Small intestine (tissue), 7 donors: ENCODE results near the gene COX6A1. TPM values are rescaled to one million over a fixed set of nuclear protein-coding genes. Genes with fewer than 3 reads are reported as not detected.

Source experiments
- DNase-seq, 2 donors: peaks; one replicate each; pipeline versions ENCODE4 v3.0.0 to v3.0.0-alpha.2; 2013
- FAIRE-seq: peaks from 2 replicates; lab custom pipeline; 2012; peaks lifted over from hg19 to GRCh38; lab: Jason Lieb, UNC
- H3K27ac ChIP-seq, 3 donors: one replicate each; pipeline ENCODE4 v1.5.1; 2013; ENCODE audit warnings: low read length in 2 of 3, mild to moderate bottlenecking in 2 of 3, control low read depth in 1 of 3, inconsistent platforms in 1 of 3, low read depth in 1 of 3, moderate library complexity in 1 of 3
- H3K27me3 ChIP-seq, 3 donors: one replicate each; pipeline ENCODE4 v1.6.1; 2013; ENCODE audit warnings: low read length in 3 of 3, inconsistent platforms in 1 of 3; ENCODE audit not compliant: control insufficient read depth in 3 of 3, insufficient read depth in 3 of 3
- H3K36me3 ChIP-seq, 3 donors: one replicate each; pipeline ENCODE4 v1.6.1; 2013; ENCODE audit warnings: low read length in 3 of 3, inconsistent platforms in 1 of 3, low read depth in 1 of 3, mild to moderate bottlenecking in 1 of 3, moderate library complexity in 1 of 3; ENCODE audit not compliant: control insufficient read depth in 3 of 3, insufficient read depth in 2 of 3
- H3K4me1 ChIP-seq, 3 donors: one replicate each; pipeline ENCODE4 v1.6.1; 2013; ENCODE audit warnings: low read length in 2 of 3, inconsistent platforms in 1 of 3, low read depth in 1 of 3, mild to moderate bottlenecking in 1 of 3, moderate library complexity in 1 of 3; ENCODE audit not compliant: control insufficient read depth in 3 of 3, insufficient read depth in 2 of 3
- H3K4me3 ChIP-seq, 3 donors: one replicate each; pipeline ENCODE4 v1.5.1; 2013; ENCODE audit warnings: low read length in 3 of 3, control low read depth in 1 of 3, inconsistent platforms in 1 of 3, low read depth in 1 of 3, mild to moderate bottlenecking in 1 of 3, moderate library complexity in 1 of 3
- H3K9me3 ChIP-seq, 2 donors: one replicate each; pipeline ENCODE4 v1.6.1; 2013; ENCODE audit warnings: low read depth in 1 of 2, low read length in 1 of 2; ENCODE audit not compliant: control insufficient read depth in 2 of 2, insufficient read depth in 1 of 2
- WGBS, 3 donors: extraction: QIAGEN DNeasy Blood & Tissue Kit; methylation state at CpG; one replicate each; pipeline ENCODE4 v1.1.7; 2013; 5-methylcytosine and 5-hydroxymethylcytosine counted together
- polyA plus RNA-seq, 4 donors: library from polyadenylated mRNA; stranded (reverse) in 3 of 4; unstranded in 1 of 4; fragments of 200-250 nt in 3 of 4; fragments of 120-200 nt in 1 of 4; gene quantifications; one replicate each; pipeline versions ENCODE4 v1.2.1 to v1.2.3, GENCODE V29; 2013
- donor health status: healthy with polysubstance abuse.
- donor health status: control.
- donor health status: control.
- donor health status: Bipolar disorder and iron deficiency.
- donor health status: healthy.

Gene COX6A1
- polyA plus RNA-seq, 4 donors = 389 to 1,784 (median 1,396) TPM

DNA sequence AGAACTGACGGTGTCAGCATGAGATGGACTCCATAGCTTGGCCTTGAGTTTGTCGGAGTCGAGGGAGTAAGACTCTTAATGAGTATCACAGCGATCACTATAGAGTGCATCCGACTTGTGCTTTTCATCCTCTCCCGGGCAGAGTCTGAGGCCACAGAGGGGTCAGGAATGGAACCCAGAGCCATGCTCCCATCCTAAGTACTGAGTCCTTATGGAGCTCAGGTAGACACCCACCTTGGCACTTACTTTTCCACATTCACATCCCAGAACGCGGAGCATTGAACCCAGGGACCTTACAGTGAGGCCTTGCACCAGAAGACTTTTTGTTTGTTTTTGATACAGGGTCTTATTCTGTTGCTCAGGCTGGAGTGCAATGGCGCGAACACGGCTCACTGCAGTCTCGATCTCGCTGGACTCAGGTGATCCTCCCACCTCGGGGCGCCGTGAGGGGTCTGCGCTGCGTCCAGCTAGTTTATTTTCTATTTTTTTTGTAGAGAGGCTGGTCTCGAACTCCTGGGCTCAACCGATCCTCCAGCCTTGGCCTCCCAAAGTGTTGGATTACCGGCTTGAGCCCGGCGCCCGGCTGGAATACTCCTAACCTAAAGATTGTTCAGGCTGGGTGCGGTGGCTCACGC, 32.4 kb downstream of the COX6A1 start:
- DNase-seq (no peak), FAIRE-seq (no peak)

DNA sequence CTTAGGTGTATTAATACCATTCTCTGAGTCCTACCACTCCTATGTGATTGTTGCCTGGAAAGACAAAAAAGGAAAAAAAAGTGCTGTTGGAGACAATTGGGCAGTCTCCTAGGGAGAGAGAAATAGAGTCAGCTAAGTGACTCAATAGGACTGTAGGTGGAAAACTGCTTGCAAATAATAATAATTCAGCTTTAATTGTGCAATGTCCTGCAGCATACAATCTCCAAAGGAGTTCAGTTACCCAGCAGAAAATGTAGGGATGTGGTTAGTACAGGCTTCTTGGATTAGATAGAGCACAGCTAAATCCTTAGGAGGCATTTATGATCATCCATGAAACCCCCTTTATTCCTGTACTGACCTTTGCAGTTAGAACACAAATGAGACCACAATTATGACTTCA, 34.6 kb downstream of the COX6A1 start:
- FAIRE-seq (no peak), DNase-seq (no peak)
- Histone ChIP-seq H3K27ac (no peak overlapping the region), H3K4me1 (peaks cover 0 to 10% (median 2%) of the 10 kb centered on the region in 3 donors), H3K27me3 (no peaks in the 10 kb centered on the region), H3K9me3 (no peaks in the 10 kb centered on the region), H3K4me3 (no peak overlapping the region), H3K36me3 (peaks cover 0 to 3% (median 0%) of the 10 kb centered on the region in 3 donors)

More for the DNA sequence above, 32.4 kb downstream of the COX6A1 start:
- H3K4me1 ChIP-seq = peaks cover 0 to 10% (median 2%) of the 10 kb centered on the region in 3 donors
- no peaks in the 10 kb centered on the region for H3K27me3 ChIP-seq
- peak overlapping the region; percentile 30 to 88 (median 57) for H3K27ac ChIP-seq
- WGBS, 3 donors = 69 to 76% (median 72%) methylated on average over 26 of the region's 26 CpGs
- peak overlapping the region; percentile 51 to 88 (median 82) for H3K4me3 ChIP-seq
- no peaks in the 10 kb centered on the region for H3K9me3 ChIP-seq
- peaks cover under 1 to 18% (median 4%) of the 10 kb centered on the region in 3 donors for H3K36me3 ChIP-seq

DNA sequence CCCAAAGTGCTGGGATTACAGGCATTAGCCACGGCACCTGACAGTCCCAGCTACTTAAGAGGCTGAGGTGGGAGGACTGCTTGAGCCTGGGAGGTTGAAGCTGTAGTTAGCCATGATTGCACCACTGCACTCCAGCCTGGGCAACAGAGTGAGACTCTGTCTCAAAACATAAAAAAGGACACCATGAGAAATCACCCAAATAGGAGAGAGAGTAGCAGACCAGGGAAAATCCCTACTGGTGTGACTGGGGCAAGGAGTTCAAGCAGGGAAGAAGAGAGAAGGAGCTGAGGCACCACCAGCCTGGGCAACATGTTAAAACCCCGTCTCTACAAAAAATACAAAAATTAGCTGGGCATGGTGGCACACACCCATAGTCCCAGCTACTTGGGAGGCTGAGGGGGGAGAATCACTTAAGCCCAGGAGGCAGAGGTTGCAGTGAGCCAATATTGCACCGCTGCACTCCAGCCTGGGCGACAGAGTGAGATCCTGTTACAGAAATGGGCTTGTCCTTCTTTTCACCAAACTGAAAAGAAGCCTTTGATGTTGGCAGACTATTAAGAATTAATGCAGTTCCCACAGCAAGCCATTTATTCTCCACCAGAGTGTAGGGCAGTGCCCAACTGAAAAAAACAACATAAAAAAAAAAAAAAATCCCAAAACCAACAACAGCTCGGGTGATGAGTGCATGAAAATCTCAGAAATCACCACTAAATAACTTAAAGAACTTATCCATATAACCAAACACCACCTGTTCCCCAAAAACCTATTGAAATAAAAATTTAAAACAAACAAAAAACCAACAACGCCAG, 36.1 kb downstream of the COX6A1 start:
- peaks cover 0 to 5% (median 2%) of the 10 kb centered on the region in 3 donors for H3K4me1 ChIP-seq
- 75 to 84% (median 78%) methylated on average over 6 of the region's 6 CpGs for whole genome bisulfite sequencing, 3 donors
- H3K4me3 ChIP-seq = no peak overlapping the region
- no peaks in the 10 kb centered on the region for H3K9me3 ChIP-seq
- FAIRE-seq = no peak
- H3K36me3 ChIP-seq = no peaks in the 10 kb centered on the region
- H3K27ac ChIP-seq = no peak overlapping the region
- no peak for DNase-seq
- no peaks in the 10 kb centered on the region for H3K27me3 ChIP-seq

DNA sequence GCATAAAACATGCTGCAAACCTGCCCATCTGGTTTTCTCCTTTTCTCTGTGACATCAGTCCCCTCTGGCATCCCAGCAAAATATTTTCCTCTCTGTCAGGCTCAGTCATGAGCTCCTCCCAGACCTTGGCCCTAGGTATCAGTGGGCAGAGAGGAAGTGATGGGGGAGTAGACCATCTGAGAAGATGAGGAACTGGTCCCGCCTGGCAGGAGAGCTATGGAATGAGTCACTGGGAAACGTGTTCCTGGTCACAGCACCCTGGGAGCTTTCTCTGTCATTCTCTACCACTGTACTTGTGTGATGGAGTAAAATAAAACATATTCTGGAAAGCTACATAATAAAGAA, 36.7 kb downstream of the COX6A1 start:
- Histone ChIP-seq H3K27ac (no peak overlapping the region), H3K9me3 (no peaks in the 10 kb centered on the region), H3K4me3 (no peak overlapping the region), H3K4me1 (peaks cover 0 to 5% (median 2%) of the 10 kb centered on the region in 3 donors), H3K27me3 (no peaks in the 10 kb centered on the region), H3K36me3 (no peaks in the 10 kb centered on the region)
- DNase-seq (peak in 1 of 2 donors; percentile 23), FAIRE-seq (no peak)
- WGBS, 3 donors = 9 to 35% (median 29%) methylated on average over 2 of the region's 2 CpGs

DNA sequence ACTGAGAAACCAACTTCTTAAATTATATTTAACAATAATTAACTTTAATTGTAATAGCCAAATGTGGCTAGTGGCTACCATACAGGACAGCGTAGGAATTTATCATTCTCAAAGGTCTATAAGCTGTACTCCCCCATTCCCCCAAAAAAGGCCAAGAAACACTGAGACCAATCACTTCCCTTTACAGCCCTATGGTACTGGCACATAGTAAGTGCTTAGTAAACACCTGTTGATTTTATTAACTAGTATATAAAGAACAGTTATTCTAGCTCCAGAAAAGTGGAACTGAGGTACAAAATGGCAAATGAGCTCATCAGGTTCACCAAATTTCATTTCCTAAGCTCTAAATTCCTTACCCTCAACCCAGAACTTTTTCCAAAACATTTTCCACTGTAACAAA, 37.7 kb downstream of the COX6A1 start:
- Histone ChIP-seq H3K4me3 (no peak overlapping the region), H3K9me3 (no peaks in the 10 kb centered on the region), H3K36me3 (no peaks in the 10 kb centered on the region), H3K27ac (no peak overlapping the region), H3K27me3 (no peaks in the 10 kb centered on the region), H3K4me1 (no peaks in the 10 kb centered on the region)
- DNase-seq (no peak), FAIRE-seq (no peak)
- WGBS, 3 donors = 97 to 100% (median 98%) methylated on average over 1 of the region's 1 CpG

DNA sequence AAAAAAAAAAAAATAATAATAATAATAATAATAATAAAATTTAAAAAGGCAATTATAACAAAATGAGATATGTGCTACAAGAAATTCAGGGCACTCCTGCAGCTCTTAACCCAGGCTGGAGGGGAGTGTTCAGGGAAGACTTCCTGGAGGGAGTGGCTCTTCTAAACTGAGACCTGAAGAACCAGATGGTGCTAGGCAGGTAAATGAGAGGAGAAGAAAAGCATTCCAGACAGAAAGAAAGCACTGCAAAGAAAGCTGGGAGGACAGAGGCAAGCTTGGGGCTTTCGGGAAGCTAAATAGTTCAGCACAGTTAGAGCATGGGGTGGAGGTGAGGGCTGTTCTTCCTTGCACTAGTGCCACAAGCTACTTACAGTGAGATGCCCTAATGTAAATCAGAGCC, 41.5 kb downstream of the COX6A1 start:
- Histone ChIP-seq H3K4me1 (no peaks in the 10 kb centered on the region), H3K27me3 (no peaks in the 10 kb centered on the region), H3K4me3 (no peak overlapping the region), H3K27ac (no peak overlapping the region), H3K36me3 (peaks cover 0 to 5% (median 0%) of the 10 kb centered on the region in 3 donors), H3K9me3 (no peaks in the 10 kb centered on the region)
- 92 to 96% (median 95%) methylated on average over 1 of the region's 1 CpG for WGBS, 3 donors
- DNase-seq (no peak), FAIRE-seq (no peak)

DNA sequence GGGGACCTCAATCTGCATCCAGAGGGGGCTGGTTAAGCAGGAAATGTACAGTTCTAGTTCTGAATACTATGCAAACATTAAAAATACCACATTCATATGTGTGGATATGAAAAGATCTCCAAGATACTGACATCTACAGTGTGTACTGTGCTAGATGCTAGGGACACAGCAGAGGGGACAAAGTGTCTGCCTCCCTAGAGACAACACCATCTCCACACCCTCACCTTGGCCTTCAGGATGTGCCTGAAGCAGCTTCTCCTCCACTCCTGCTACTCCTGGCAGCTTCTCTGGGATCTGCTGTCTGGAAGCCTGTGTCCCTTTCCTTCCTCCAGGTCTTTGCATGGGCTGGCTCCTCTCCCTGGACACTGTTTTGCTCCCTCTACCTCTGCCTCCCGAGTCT, 42.3 kb downstream of the COX6A1 start:
- 71 to 82% (median 78%) methylated on average over 1 of the region's 1 CpG for WGBS, 3 donors
- Histone ChIP-seq H3K27me3 (no peaks in the 10 kb centered on the region), H3K27ac (no peak overlapping the region), H3K9me3 (no peaks in the 10 kb centered on the region), H3K4me3 (no peak overlapping the region), H3K4me1 (no peaks in the 10 kb centered on the region), H3K36me3 (peaks cover 0 to 5% (median 0%) of the 10 kb centered on the region in 3 donors)
- no peak for FAIRE-seq
- DNase-seq = no peak

DNA sequence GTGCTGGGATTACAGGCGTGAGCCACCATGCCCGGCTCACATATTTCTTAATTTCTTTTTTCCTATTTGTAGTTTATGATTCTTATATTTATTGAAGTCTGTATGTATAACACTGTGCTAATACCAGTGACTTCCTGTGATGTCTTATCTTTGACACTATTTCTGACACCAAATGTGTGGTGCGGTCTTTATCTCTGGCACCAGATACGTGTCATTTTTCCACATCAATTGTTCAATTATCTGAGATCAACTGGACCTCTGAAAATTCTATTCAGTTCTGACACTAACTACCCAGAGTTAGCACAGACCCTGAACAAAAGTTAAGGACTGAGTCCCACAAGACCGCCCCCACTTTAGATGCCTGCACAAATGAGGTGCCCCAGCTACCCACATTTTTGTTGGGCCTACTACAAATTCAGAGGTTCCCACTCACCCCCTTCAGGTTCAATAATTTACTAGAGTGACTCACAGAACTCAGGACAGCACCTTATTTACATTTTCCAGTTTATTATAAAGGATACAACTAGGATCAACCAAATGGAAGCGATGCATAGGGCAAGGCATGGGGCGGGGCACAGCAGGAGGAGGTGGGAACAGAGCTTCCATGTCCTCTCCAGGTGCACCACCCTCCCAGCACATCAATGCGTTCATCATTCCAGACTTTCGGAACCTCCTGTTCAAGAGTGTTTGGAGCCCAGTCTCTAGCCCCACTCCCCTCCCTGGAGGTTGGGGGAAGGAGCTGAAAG, 43.3 kb downstream of the COX6A1 start:
- FAIRE-seq = no peak

More for the DNA sequence above, 43.3 kb downstream of the COX6A1 start:
- no peak overlapping the region for H3K4me3 ChIP-seq
- no peak for DNase-seq
- H3K36me3 ChIP-seq = peaks cover 0 to 5% (median 0%) of the 10 kb centered on the region in 3 donors
- H3K9me3 ChIP-seq = no peaks in the 10 kb centered on the region
- WGBS, 3 donors = 89 to 92% (median 91%) methylated on average over 9 of the region's 9 CpGs
- no peak overlapping the region for H3K27ac ChIP-seq
- H3K4me1 ChIP-seq = no peaks in the 10 kb centered on the region
- no peaks in the 10 kb centered on the region for H3K27me3 ChIP-seq
